ENCODE measurements around the gene NOP58. TPM values are rescaled to one million over a fixed set of nuclear protein-coding genes. Genes with fewer than 3 reads are reported as not detected.

NOP58 gene
- total and polyA plus RNA-seq, 10 of the 15 experiments (the other 5 are each of a cell fraction or from before 2014, with no cell fraction given) = 131 to 327 (median 217) TPM

DNA sequence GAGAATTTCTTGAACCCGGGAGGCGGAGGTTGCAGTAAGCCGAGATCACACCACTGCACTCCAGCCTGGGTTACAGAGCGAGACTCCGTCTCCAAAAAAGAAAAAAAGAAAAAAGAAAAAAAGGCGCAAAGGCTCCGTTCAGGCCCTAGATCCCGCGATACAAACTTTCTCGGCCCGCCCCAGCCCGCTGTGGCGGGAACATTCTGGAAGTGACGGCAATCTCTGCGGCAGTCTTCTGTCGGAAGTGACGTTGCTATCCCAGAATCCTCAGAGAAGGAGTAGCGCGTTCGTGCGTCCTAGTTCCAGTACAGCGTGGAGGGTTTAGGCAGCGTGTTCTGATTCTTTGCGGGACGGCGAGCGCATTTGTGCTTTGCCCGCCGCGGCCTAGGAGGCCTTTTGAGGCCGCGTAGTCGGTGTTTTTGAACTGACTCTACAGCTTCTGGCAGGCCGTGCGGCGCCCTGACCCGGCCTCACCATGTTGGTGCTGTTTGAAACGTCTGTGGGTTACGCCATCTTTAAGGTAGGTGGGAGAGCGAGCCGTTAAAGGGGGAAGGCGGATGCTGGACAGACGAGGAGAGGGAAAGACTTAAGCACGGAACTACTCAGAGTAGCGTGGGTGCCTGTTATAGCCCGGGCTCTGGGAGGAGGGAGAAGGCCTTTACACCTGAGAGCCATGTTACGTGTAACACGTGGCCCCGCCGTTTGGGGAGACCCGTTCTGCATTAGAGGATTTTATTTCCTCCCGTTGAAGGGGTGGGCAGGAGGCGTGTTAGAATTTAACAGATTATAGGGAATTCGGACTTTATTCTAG lies at the start of gene NOP58 (continued):
- TF ChIP-seq, protein P1, sequence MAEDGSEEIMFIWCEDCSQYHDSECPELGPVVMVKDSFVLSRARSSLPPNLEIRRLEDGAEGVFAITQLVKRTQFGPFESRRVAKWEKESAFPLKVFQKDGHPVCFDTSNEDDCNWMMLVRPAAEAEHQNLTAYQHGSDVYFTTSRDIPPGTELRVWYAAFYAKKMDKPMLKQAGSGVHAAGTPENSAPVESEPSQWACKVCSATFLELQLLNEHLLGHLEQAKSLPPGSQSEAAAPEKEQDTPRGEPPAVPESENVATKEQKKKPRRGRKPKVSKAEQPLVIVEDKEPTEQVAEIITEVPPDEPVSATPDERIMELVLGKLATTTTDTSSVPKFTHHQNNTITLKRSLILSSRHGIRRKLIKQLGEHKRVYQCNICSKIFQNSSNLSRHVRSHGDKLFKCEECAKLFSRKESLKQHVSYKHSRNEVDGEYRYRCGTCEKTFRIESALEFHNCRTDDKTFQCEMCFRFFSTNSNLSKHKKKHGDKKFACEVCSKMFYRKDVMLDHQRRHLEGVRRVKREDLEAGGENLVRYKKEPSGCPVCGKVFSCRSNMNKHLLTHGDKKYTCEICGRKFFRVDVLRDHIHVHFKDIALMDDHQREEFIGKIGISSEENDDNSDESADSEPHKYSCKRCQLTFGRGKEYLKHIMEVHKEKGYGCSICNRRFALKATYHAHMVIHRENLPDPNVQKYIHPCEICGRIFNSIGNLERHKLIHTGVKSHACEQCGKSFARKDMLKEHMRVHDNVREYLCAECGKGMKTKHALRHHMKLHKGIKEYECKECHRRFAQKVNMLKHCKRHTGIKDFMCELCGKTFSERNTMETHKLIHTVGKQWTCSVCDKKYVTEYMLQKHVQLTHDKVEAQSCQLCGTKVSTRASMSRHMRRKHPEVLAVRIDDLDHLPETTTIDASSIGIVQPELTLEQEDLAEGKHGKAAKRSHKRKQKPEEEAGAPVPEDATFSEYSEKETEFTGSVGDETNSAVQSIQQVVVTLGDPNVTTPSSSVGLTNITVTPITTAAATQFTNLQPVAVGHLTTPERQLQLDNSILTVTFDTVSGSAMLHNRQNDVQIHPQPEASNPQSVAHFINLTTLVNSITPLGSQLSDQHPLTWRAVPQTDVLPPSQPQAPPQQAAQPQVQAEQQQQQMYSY (CRISPR knock-in tag; IDR thresholded peaks at IDR 0.05) = no peak
- TF ChIP-seq TCF3 (IDR thresholded peaks at IDR 0.05; ENCODE audit: borderline replicate concordance, insufficient read depth, low read depth, low read length) (peak; percentile 68; the same call in 1 of the 2 replicates), NFIC (IDR thresholded peaks at IDR 0.05; ENCODE audit: low read depth, low read length) (0 out of 2 replicates have a peak, but pooled peaks have one; percentile 39), BACH1 (IDR thresholded peaks at IDR 0.05; ENCODE audit: borderline replicate concordance) (peak; percentile 81), RBBP5 (conservative IDR thresholded peaks at IDR 0.05) (no peak), TCF7 (IDR thresholded peaks at IDR 0.05; ENCODE audit: borderline replicate concordance) (no peak), SMAD5 (IDR thresholded peaks at IDR 0.05; ENCODE audit: low read depth) (peak; percentile 97), WRNIP1 (IDR thresholded peaks at IDR 0.05; ENCODE audit: borderline replicate concordance, low read depth, low read length) (no peak), ZNF24 (IDR thresholded peaks at IDR 0.05) (no peak), JUNB (IDR thresholded peaks at IDR 0.05) (no peak), SUZ12 (IDR thresholded peaks at IDR 0.05; ENCODE audit: unreplicated experiment) (no peak), IKZF2 (IDR thresholded peaks at IDR 0.05) (peak; percentile 36; a peak in 3 of 4 replicates), TAF1 (IDR thresholded peaks at IDR 0.05; ENCODE audit: borderline replicate concordance, low read depth, low read length) (peak; percentile 97), NR2C1 (IDR thresholded peaks at IDR 0.05) (no peak), FOS (IDR thresholded peaks at IDR 0.05; ENCODE audit: borderline replicate concordance, extremely low read depth, insufficient read length) (no peak), SMC3 (IDR thresholded peaks at IDR 0.05; ENCODE audit: borderline replicate concordance, low read length) (no peak), HCFC1 (IDR thresholded peaks at IDR 0.05; ENCODE audit: low read length) (peak; percentile 64), CREB1 (IDR thresholded peaks at IDR 0.05; ENCODE audit: low read depth) (peak; percentile 97)
- TF ChIP-seq, protein P2, sequence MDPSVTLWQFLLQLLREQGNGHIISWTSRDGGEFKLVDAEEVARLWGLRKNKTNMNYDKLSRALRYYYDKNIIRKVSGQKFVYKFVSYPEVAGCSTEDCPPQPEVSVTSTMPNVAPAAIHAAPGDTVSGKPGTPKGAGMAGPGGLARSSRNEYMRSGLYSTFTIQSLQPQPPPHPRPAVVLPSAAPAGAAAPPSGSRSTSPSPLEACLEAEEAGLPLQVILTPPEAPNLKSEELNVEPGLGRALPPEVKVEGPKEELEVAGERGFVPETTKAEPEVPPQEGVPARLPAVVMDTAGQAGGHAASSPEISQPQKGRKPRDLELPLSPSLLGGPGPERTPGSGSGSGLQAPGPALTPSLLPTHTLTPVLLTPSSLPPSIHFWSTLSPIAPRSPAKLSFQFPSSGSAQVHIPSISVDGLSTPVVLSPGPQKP (IDR thresholded peaks at IDR 0.05; ENCODE audit: low read depth, low read length) = no peak
- TF ChIP-seq, protein P3, sequence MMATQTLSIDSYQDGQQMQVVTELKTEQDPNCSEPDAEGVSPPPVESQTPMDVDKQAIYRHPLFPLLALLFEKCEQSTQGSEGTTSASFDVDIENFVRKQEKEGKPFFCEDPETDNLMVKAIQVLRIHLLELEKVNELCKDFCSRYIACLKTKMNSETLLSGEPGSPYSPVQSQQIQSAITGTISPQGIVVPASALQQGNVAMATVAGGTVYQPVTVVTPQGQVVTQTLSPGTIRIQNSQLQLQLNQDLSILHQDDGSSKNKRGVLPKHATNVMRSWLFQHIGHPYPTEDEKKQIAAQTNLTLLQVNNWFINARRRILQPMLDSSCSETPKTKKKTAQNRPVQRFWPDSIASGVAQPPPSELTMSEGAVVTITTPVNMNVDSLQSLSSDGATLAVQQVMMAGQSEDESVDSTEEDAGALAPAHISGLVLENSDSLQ (IDR thresholded peaks at IDR 0.05) = peak; percentile 52
- TF ChIP-seq, protein P4, sequence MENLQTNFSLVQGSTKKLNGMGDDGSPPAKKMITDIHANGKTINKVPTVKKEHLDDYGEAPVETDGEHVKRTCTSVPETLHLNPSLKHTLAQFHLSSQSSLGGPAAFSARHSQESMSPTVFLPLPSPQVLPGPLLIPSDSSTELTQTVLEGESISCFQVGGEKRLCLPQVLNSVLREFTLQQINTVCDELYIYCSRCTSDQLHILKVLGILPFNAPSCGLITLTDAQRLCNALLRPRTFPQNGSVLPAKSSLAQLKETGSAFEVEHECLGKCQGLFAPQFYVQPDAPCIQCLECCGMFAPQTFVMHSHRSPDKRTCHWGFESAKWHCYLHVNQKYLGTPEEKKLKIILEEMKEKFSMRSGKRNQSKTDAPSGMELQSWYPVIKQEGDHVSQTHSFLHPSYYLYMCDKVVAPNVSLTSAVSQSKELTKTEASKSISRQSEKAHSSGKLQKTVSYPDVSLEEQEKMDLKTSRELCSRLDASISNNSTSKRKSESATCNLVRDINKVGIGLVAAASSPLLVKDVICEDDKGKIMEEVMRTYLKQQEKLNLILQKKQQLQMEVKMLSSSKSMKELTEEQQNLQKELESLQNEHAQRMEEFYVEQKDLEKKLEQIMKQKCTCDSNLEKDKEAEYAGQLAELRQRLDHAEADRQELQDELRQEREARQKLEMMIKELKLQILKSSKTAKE (IDR thresholded peaks at IDR 0.05; ENCODE audit: low read depth, poor library complexity, severe bottlenecking) = no peak

Measured in GM12878 (cell line).